ENCODE results near the gene PTPRCAP.

GRCh38 chr11:67433536-67434394 is 3.7 kb downstream of the PTPRCAP start:
- TF ChIP-seq POLR2AphosphoS5 (IDR thresholded peaks at IDR 0.05; ENCODE audit: borderline replicate concordance, low read depth, low read length) (no peak), EZH2 (IDR thresholded peaks at IDR 0.05) (no peak)

All from SK-N-MC (cell line).